Bronchial epithelial cell (primary cell): ENCODE measurements around the gene APPL1. TPM values are rescaled to one million over a fixed set of nuclear protein-coding genes. Genes with fewer than 3 reads are reported as not detected.
A peak's percentile ranks its signal among the peaks of the same experiment; 100 is the strongest.
"Not testable (repeated sequence)": the region's sequence is repeated elsewhere in the genome, so short reads cannot be mapped to it uniquely, and the experiment has no call there.

Source experiments
- DNase-seq: peaks from one replicate; pipeline ENCODE4 v3.0.0-alpha.2; 2010; ENCODE audit warnings: low read depth
- FAIRE-seq: peaks from 2 replicates; lab custom pipeline; 2011; peaks lifted over from hg19 to GRCh38; lab: Jason Lieb, UNC
- H3K27me3 ChIP-seq: 2 replicates; pipeline ENCODE4 v1.5.1; 2011; ENCODE audit warnings: low read length; ENCODE audit not compliant: control insufficient read depth, insufficient read depth
- H3K36me3 ChIP-seq: 2 replicates; pipeline ENCODE4 v1.5.1; 2011; ENCODE audit warnings: low read length; ENCODE audit not compliant: control insufficient read depth, insufficient read depth
- H3K4me3 ChIP-seq: 2 replicates; pipeline ENCODE4 v1.5.1; 2011; ENCODE audit warnings: mild to moderate bottlenecking, low read depth, low read length, control low read depth
- total RNA-seq: library from RNA; depleted of rRNA; stranded (reverse); fragments of >200 nt; gene quantifications from 2 replicates; pipeline ENCODE4 v1.2.1, GENCODE V29; 2014
- TF ChIP-seq, protein P1 (sequence below): IDR thresholded peaks from 2 replicates; pipeline ENCODE4 v1.5.1; 2011; ENCODE audit warnings: mild to moderate bottlenecking, moderate library complexity, low read length, control low read depth, inconsistent platforms; ENCODE audit not compliant: insufficient read depth, severe bottlenecking

The APPL1 gene
- total RNA-seq, 1 donor from 2014 or later = 29.5 TPM

DNA sequence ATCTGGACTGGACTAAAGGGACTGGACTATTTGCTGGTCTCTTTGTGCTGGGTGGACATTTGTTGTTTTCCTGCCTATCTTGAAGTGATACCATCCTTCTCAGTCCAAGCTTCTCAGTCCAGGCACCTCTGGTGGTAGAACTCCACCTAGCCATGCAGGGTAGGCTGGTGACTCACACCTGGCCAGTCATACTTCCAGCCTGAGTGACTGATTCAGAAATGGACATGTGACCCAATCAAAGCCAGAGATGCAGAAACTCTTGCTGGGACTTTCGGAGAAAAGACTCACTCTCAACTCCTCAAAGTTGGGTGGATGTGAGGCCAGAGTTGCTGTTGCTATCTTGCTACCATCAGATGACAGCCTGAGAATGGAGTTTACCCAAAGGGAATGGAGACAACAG, 70.5 kb downstream of the APPL1 start:
- DNase-seq = peak; percentile 90
- TF ChIP-seq, protein P1, sequence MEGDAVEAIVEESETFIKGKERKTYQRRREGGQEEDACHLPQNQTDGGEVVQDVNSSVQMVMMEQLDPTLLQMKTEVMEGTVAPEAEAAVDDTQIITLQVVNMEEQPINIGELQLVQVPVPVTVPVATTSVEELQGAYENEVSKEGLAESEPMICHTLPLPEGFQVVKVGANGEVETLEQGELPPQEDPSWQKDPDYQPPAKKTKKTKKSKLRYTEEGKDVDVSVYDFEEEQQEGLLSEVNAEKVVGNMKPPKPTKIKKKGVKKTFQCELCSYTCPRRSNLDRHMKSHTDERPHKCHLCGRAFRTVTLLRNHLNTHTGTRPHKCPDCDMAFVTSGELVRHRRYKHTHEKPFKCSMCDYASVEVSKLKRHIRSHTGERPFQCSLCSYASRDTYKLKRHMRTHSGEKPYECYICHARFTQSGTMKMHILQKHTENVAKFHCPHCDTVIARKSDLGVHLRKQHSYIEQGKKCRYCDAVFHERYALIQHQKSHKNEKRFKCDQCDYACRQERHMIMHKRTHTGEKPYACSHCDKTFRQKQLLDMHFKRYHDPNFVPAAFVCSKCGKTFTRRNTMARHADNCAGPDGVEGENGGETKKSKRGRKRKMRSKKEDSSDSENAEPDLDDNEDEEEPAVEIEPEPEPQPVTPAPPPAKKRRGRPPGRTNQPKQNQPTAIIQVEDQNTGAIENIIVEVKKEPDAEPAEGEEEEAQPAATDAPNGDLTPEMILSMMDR = peak; percentile 35
- no peaks in the 10 kb centered on the region for H3K36me3 ChIP-seq
- peak; percentile 88 for FAIRE-seq
- peaks cover 3% of the 10 kb centered on the region for H3K27me3 ChIP-seq
- no peak overlapping the region for H3K4me3 ChIP-seq

DNA sequence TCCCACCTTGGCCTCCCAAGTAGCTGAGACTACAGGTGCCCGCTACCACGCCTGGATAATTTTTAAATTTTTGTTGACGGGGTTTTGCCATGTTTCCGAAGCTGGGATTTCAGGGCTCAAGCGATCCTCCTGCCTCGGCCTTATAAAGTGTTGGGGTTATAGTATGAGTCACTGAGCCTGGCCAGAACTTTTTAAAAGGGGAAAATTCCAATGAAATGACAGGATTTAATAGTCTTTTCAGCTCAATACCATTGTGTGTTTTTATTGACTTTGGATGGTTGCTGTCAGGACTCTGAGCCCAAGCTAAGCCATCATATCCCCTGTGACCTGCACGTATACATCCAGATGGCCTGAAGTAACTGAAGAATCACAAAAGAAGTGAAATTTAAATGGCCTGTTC, 76.0 kb downstream of the APPL1 start:
- H3K4me3 ChIP-seq, H3K27me3 ChIP-seq, DNase-seq, FAIRE-seq, H3K36me3 ChIP-seq: not testable (repeated sequence)

DNA sequence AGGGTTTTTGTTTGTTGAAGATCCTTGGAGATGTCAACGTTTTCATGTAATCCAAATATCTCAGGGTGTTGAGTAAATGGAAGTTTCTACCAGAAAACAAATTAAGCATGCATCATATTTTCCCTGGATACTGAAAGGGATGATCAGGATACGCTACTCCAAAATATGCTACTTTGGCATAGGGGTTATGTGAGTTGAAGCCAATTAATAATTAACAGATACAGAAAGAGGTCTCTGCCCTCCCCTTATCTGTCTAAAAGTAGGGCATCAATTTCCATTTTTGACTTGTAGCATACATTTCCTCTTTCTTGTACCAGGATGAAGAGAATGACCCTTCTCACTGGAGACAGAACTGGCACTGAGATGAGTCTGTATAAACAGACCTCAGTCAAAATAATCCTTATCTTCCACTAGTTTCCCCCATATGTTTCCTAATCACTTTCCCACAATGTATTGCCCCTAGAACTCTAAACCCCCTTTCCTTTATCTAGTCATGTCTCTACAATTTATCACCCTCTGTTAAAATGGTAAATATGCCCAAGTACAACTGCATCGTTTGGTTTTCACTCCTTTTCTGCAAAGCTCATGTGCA, 82.3 kb downstream of the APPL1 start:
- FAIRE-seq = no peak
- H3K4me3 ChIP-seq = no peak overlapping the region
- DNase-seq = no peak
- TF ChIP-seq, protein P1 = no peak
- no peaks in the 10 kb centered on the region for H3K27me3 ChIP-seq
- H3K36me3 ChIP-seq = no peaks in the 10 kb centered on the region

DNA sequence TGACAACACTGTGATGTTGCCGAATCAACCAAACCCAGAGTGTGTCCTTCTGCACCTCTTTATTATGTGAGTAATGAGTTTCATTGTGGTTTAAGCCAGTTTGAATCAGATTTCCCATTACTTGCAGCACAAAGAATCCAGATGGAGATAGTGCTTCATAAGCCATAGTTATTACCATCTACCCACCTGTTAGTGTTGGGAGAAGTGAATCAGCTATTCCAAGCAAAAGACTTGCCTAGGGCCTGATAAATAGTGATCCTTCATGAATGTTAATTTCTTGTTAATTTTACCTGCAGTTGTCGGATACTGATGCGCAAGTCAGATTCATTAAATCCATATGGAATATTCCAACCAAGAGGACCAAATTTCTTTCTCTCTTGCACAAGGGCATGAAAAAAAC, 86.7 kb downstream of the APPL1 start:
- TF ChIP-seq, protein P1 = no peak
- DNase-seq (no peak), FAIRE-seq (no peak)
- Histone ChIP-seq H3K27me3 (no peaks in the 10 kb centered on the region), H3K36me3 (no peaks in the 10 kb centered on the region), H3K4me3 (no peak overlapping the region)

Other genes starting within 250 kb of the APPL1 start
- gene SPATA12, start 167.1 kb upstream of the APPL1 start, total RNA-seq = under 0.01 TPM in 1 of 2 replicates, not detected in the other
- gene IL17RD, start 62.4 kb upstream of the APPL1 start, total RNA-seq = 1.1 and 2.3 TPM in 2 replicates
- gene HESX1, start 27.8 kb upstream of the APPL1 start, total RNA-seq = 0.13 and 0.26 TPM in 2 replicates
- not detected in 2 replicates for gene ASB14, start 65.0 kb downstream of the APPL1 start, total RNA-seq